GM12878 (cell line): Measurements from ENCODE around the gene SHROOM1. TPM values are rescaled to one million over a fixed set of nuclear protein-coding genes. Genes with fewer than 3 reads are reported as not detected.

Source experiments
- ATAC-seq: fragments of 200-7000 bp; cut with Tn5 transposase; 3 replicates; pipeline ENCODE4 v1.9.1; 2020; ENCODE audit warnings: mild to moderate bottlenecking, moderate library complexity
- BruUV-seq: library from RNA; stranded (reverse); fragments of 400-500 nt; replicated peaks from 2 replicates; lab custom pipeline; 2021; lab: Mats Ljungman, UMichigan
- CTCF ChIA-PET: fragments of 300-600 bp; sonication (Branson Sonifier 250); formaldehyde crosslinking; extraction: SDS; loops from one replicate; lab custom pipeline; 2021; ENCODE audit warnings: inconsistent platforms; lab: Yijun Ruan, JAX
- POLR2A ChIA-PET: fragments of 350-600 bp; formaldehyde crosslinking; extraction: SDS; loops from one replicate; lab custom pipeline; 2021; ENCODE audit warnings: inconsistent platforms; lab: Charles Lee
- RAD21 ChIA-PET: fragments of 300-600 bp; sonication (Branson Sonifier 250); formaldehyde crosslinking; loops from one replicate; lab custom pipeline; 2023; ENCODE audit warnings: antibody characterized with exemption; ENCODE audit not compliant: unreplicated experiment; lab: Charles Lee
- SMC1A ChIA-PET: fragments of 300-600 bp; sonication (Branson Sonifier 250); formaldehyde crosslinking; loops from one replicate; lab custom pipeline; 2023; ENCODE audit not compliant: unreplicated experiment, uncharacterized antibody; lab: Charles Lee
- DNase-seq: peaks from one replicate; pipeline ENCODE4 v3.0.0-alpha.2; 2011; ENCODE audit warnings: low read depth, low spot score
- FAIRE-seq: peaks from 3 replicates; lab custom pipeline; 2011; peaks lifted over from hg19 to GRCh38; lab: Jason Lieb, UNC
- H2AFZ ChIP-seq: 2 replicates; pipeline ENCODE4 v1.6.0; 2011; ENCODE audit warnings: low read depth, low read length, control low read depth; ENCODE audit not compliant: control insufficient read depth
- H3K27ac ChIP-seq: 2 replicates; pipeline ENCODE4 v1.5.1; 2011; ENCODE audit warnings: control low read depth; ENCODE audit not compliant: control insufficient read depth, insufficient read depth
- H3K27me3 ChIP-seq, 2 experiments: replicated peaks in 1 of 2; 2 replicates each; pipeline versions ENCODE4 v1.6.0 to v1.6.1; 2011; ENCODE audit warnings: low read length in 1 of 2; ENCODE audit not compliant: control insufficient read depth in 2 of 2, insufficient read depth in 2 of 2
- H3K36me3 ChIP-seq, 2 experiments: 2 replicates each; pipeline ENCODE4 v1.5.1; 2011; ENCODE audit warnings: low read length in 1 of 2; ENCODE audit not compliant: control insufficient read depth in 2 of 2, insufficient read depth in 2 of 2
- H3K4me1 ChIP-seq: 2 replicates; pipeline ENCODE4 v1.6.1; 2011; ENCODE audit warnings: mild to moderate bottlenecking, low read length, moderate library complexity, mixed read lengths; ENCODE audit not compliant: control insufficient read depth, insufficient read depth
- H3K4me2 ChIP-seq: 2 replicates; pipeline ENCODE4 v1.6.0; 2011; ENCODE audit warnings: control low read depth; ENCODE audit not compliant: control insufficient read depth, insufficient read depth
- H3K4me3 ChIP-seq: fragments of 200-600 bp; sonication (generic); 2 replicates; pipeline ENCODE4 v1.5.1; 2016
- H3K79me2 ChIP-seq: 2 replicates; pipeline ENCODE4 v1.6.0; 2011; ENCODE audit warnings: low read length; ENCODE audit not compliant: control insufficient read depth, insufficient read depth
- H3K9ac ChIP-seq: 2 replicates; pipeline ENCODE4 v1.8.0; 2011; ENCODE audit warnings: low read length, control low read depth, mixed read lengths; ENCODE audit not compliant: control insufficient read depth, insufficient read depth
- H3K9me3 ChIP-seq: replicated peaks from 3 replicates; pipeline ENCODE4 v1.5.1; 2011; ENCODE audit warnings: mild to moderate bottlenecking, low read length; ENCODE audit not compliant: control insufficient read depth, insufficient read depth
- H4K20me1 ChIP-seq: 2 replicates; pipeline ENCODE4 v1.6.0; 2011; ENCODE audit not compliant: control insufficient read depth, insufficient read depth
- BHLHE40 ChIP-seq, 2 experiments: fragments of 450-650 bp in 1 of 2; IDR thresholded peaks; 2 replicates each; pipeline ENCODE4 v1.6.1; 2011 to 2017; ENCODE audit warnings: low read depth in 2 of 2, borderline replicate concordance in 1 of 2, improper control_type of control experiment in 1 of 2, low read length in 1 of 2, mild to moderate bottlenecking in 1 of 2
- CREB1 ChIP-seq: IDR thresholded peaks from 2 replicates; pipeline ENCODE4 v1.6.1; 2012; ENCODE audit warnings: low read depth, mild to moderate bottlenecking, inconsistent platforms
- CTCF ChIP-seq, 3 experiments: IDR thresholded peaks in 2 of 3; conservative IDR thresholded peaks in 1 of 3; 2 replicates each; pipeline ENCODE4 v1.5.1; 2011; ENCODE audit warnings: low read depth in 3 of 3, low read length in 3 of 3, mild to moderate bottlenecking in 3 of 3, control low read depth in 2 of 3, moderate library complexity in 2 of 3, inconsistent platforms in 1 of 3, mixed read lengths in 1 of 3; ENCODE audit not compliant: control insufficient read depth in 2 of 3, insufficient read depth in 1 of 3; ENCODE audit errors: extremely low read depth in 1 of 3
- DPF2 ChIP-seq: fragments of 450-650 bp; IDR thresholded peaks from 2 replicates; pipeline ENCODE4 v1.6.1; 2017; ENCODE audit warnings: mild to moderate bottlenecking
- EP300 ChIP-seq, 2 experiments: fragments of 150-350 bp in 1 of 2; IDR thresholded peaks; 2 replicates each; pipeline ENCODE4 v1.6.1; 2011 to 2012; ENCODE audit warnings: low read depth in 2 of 2, low read length in 2 of 2, borderline replicate concordance in 1 of 2, improper control_type of control experiment in 1 of 2, inconsistent platforms in 1 of 2; ENCODE audit not compliant: control insufficient read depth in 1 of 2
- HDAC6 ChIP-seq: fragments of 200-600 bp; sonication (generic); IDR thresholded peaks from one replicate; pipeline ENCODE4 v1.8.0; 2017; ENCODE audit warnings: antibody characterized with exemption; ENCODE audit not compliant: unreplicated experiment
- IKZF1 ChIP-seq: fragments of 450-650 bp; conservative IDR thresholded peaks from 2 replicates; pipeline ENCODE4 v1.6.1; 2017; ENCODE audit warnings: antibody characterized with exemption, mild to moderate bottlenecking
- KDM1A ChIP-seq: fragments of 200-600 bp; sonication (generic); IDR thresholded peaks from 2 replicates; pipeline ENCODE4 v1.6.1; 2016; ENCODE audit warnings: borderline replicate concordance
- MEF2B ChIP-seq: fragments of 450-650 bp; IDR thresholded peaks from 2 replicates; pipeline ENCODE4 v1.6.1; 2018; ENCODE audit warnings: mild to moderate bottlenecking, moderate library complexity; ENCODE audit not compliant: partially characterized antibody, poor library complexity, severe bottlenecking
- MYB ChIP-seq: fragments of 150-350 bp; IDR thresholded peaks from 2 replicates; pipeline ENCODE4 v1.6.1; 2014; ENCODE audit warnings: mild to moderate bottlenecking, low read depth, low read length, borderline replicate concordance
- NFYB ChIP-seq: IDR thresholded peaks from 2 replicates; pipeline ENCODE4 v1.6.1; 2011; ENCODE audit warnings: low read depth, mild to moderate bottlenecking, low read length, improper control_type of control experiment, moderate library complexity; ENCODE audit not compliant: insufficient read depth
- NR2F1 ChIP-seq: fragments of 450-650 bp; conservative IDR thresholded peaks from 2 replicates; pipeline ENCODE4 v1.6.1; 2017; ENCODE audit warnings: mild to moderate bottlenecking
- PAX8 ChIP-seq: fragments of 450-650 bp; IDR thresholded peaks from 2 replicates; pipeline ENCODE4 v1.6.1; 2017; ENCODE audit warnings: mild to moderate bottlenecking, moderate library complexity
- PML ChIP-seq: IDR thresholded peaks from 2 replicates; pipeline ENCODE4 v1.6.1; 2012; ENCODE audit warnings: low read length, inconsistent platforms
- SIN3A ChIP-seq: IDR thresholded peaks from 2 replicates; pipeline ENCODE4 v1.6.1; 2012; ENCODE audit warnings: low read depth, low read length, improper control_type of control experiment
- ZNF687 ChIP-seq: fragments of 450-650 bp; IDR thresholded peaks from 2 replicates; pipeline ENCODE4 v1.6.1; 2017; ENCODE audit warnings: mild to moderate bottlenecking, moderate library complexity
- WGBS: methylation state at CpG from one replicate; pipeline ENCODE4 v1.1.6; 2016; ENCODE audit warnings: low lambda C conversion rate; ENCODE audit not compliant: insufficient replicate concordance, insufficient coverage; ENCODE audit errors: missing lambda C conversion rate; 5-methylcytosine and 5-hydroxymethylcytosine counted together
- in situ Hi-C: fragments of 300-500 bp; cut with MboI; formaldehyde crosslinking; loops from 9 replicates; pipeline ENCODE4 v1.14.3; 2018; ENCODE audit warnings: mixed read lengths
- intact Hi-C: fragments of 100-400 bp; cut with micrococcal nuclease; formaldehyde crosslinking; loops from one replicate; pipeline ENCODE4 v1.14.2; 2022; ENCODE audit not compliant: unreplicated experiment
- polyA plus RNA-seq, 11 experiments: library from polyadenylated mRNA; depleted of rRNA in 4 of 11; unstranded in 6 of 11; stranded (reverse) in 5 of 11; fragments of >200 nt; fragmentation: Nextera tagmentation in 4 of 11; fragmentation: Illumina TruSeq in 1 of 11; extraction: Ambion mirVana in 4 of 11; extraction: Trizol in 1 of 11; gene quantifications; 1 replicate in 1 of 11; 2 replicates in 10 of 11; pipeline versions ENCODE4 v1.2.1 to v1.2.3, GENCODE V29; 2011 to 2016; ENCODE audit warnings: inconsistent platforms in 2 of 11, missing spikeins in 2 of 11, low read depth in 1 of 11
- total RNA-seq, 4 experiments: library from RNA; depleted of rRNA in 3 of 4; stranded (reverse); fragments of >200 nt in 3 of 4; fragmentation: Illumina TruSeq in 1 of 4; extraction: Trizol in 1 of 4; gene quantifications; 2 replicates each; pipeline versions ENCODE4 v1.2.1 to v1.2.3, GENCODE V29; 2013 to 2021

Gene SHROOM1
- total and polyA plus RNA-seq, 10 of the 15 experiments (the other 5 are each of a cell fraction or from before 2014, with no cell fraction given) = 0.05 to 3.9 (median 1.3) TPM

- Histone ChIP-seq H3K9ac (no peak overlapping the region), H3K36me3 (no peaks in the 10 kb centered on the region), H3K27ac (no peak overlapping the region), H3K27me3 (peaks cover 0 to 2% of the 10 kb centered on the region in 2 experiments; a peak in 2 of 4 replicates), H2AFZ (peak overlapping the region; percentile 53), H3K9me3 (no peaks in the 10 kb centered on the region), H4K20me1 (no peaks in the 10 kb centered on the region), H3K4me3 (peak overlapping the region; percentile 27; the same call in 1 of the 2 replicates), H3K4me1 (no peaks in the 10 kb centered on the region; the same call in 1 of the 2 replicates), H3K4me2 (peak overlapping the region; percentile 49), H3K79me2 (no peaks in the 10 kb centered on the region)
- WGBS = 64% methylated on average over 65 of the region's 71 CpGs
- FAIRE-seq (no peak), ATAC-seq (peak; percentile 2; the same call in 1 of the 3 replicates), DNase-seq (no peak)
- ChIA-PET RAD21 (interaction anchor here (1.0 to 1.1 kb wide), 2 partner anchors 41 to 71 kb away, joined by 3 read pairs; partner anchors contain the start of genes GDF9 and UQCRQ), SMC1A (interaction anchor here (1.1 to 10.9 kb wide), 3 partner anchors 71 to 322 kb away, joined by 4 to 129 read pairs (median 7); no protein-coding TSS in a partner anchor), CTCF (interaction anchor here (1.0 to 1.1 kb wide), 2 partner anchors 72 to 298 kb away, joined by 3 read pairs; no protein-coding TSS in a partner anchor), POLR2A (interaction anchor here (1.1 kb wide), 1 partner anchor 15 kb away, joined by 3 read pairs; no protein-coding TSS in a partner anchor)
- intact Hi-C loops = no loop called here
- no TSS peak for BruUV-seq
- in situ Hi-C loops = loop anchor here (10.0 kb wide), 1 partner anchor 300 kb away; no protein-coding TSS in a partner anchor
- TF ChIP-seq DPF2 (peak; percentile 54; the same call in 1 of the 2 replicates), HDAC6 (peak; percentile 43), CREB1 (no peak), ZNF687 (peak; percentile 51; the same call in 1 of the 2 replicates), NFYB (no peak), EP300 (IDR thresholded peaks at IDR 0.05; ENCODE audit: borderline replicate concordance in 1 of 2, control insufficient read depth in 1 of 2, low read depth in 2 of 2, low read length in 2 of 2) (no peak), KDM1A (no peak), PML (no peak), BHLHE40 (IDR thresholded peaks at IDR 0.05; ENCODE audit: borderline replicate concordance in 1 of 2, low read depth in 2 of 2, low read length in 1 of 2) (0 out of 4 replicates have a peak, but pooled peaks of 1 of the 2 experiments have one; percentile 20), SIN3A (no peak), MEF2B (no peak), MYB (no peak), CTCF (IDR thresholded peaks at IDR 0.05 in 2 of 3, conservative IDR thresholded peaks at IDR 0.05 in 1 of 3; ENCODE audit: control insufficient read depth in 2 of 3, extremely low read depth in 1 of 3, insufficient read depth in 1 of 3, low read depth in 3 of 3, low read length in 3 of 3) (0 out of 6 replicates have a peak, but pooled peaks of 1 of the 3 experiments have one; percentile 3), PAX8 (no peak), NR2F1 (no peak), IKZF1 (peak; percentile 55; the same call in 1 of the 2 replicates)
Measured at GRCh38 chr5:132825033-132825833, 5.2 kb downstream of the SHROOM1 start.
